ENCODE results near the gene MMRN1. TPM values are rescaled to one million over a fixed set of nuclear protein-coding genes. Genes with fewer than 3 reads are reported as not detected.

The MMRN1 gene
- total and polyA plus RNA-seq, 2 of the 8 experiments (the other 6 are each of a cell fraction or from before 2014, with no cell fraction given) = not detected

GRCh38 chr4:89904524-89904923 is 9.9 kb downstream of the MMRN1 start:
- H2AK5ac ChIP-seq (ENCODE audit: low read depth, low read length) = no peak overlapping the region
- H4K8ac ChIP-seq (ENCODE audit: extremely low read depth, insufficient read depth, low read length) = no peak overlapping the region
- H4K5ac ChIP-seq (ENCODE audit: insufficient read length, low read depth, low read length) = no peak overlapping the region
- no peak overlapping the region for H3K9ac ChIP-seq (replicated peaks in 1 of 4; ENCODE audit: extremely low read depth in 1 of 4, low read depth in 3 of 4, low read length in 3 of 4)
- no peaks in the 10 kb centered on the region for H3K79me2 ChIP-seq (ENCODE audit: control insufficient read depth in 1 of 2, insufficient read depth in 2 of 2, low read length in 2 of 2)
- no peak overlapping the region for H2BK12ac ChIP-seq (ENCODE audit: low read depth, low read length)
- no peaks in the 10 kb centered on the region for H3K79me1 ChIP-seq (ENCODE audit: low read depth, low read length)
- no peaks in the 10 kb centered on the region for H3K4me1 ChIP-seq (replicated peaks in 1 of 4; ENCODE audit: control insufficient read depth in 3 of 4, insufficient read depth in 4 of 4, low read length in 3 of 4)
- no peak for FAIRE-seq
- no peak overlapping the region for H3K27ac ChIP-seq (ENCODE audit: low read depth, low read length)
- no peak overlapping the region for H2BK5ac ChIP-seq (ENCODE audit: low read depth, low read length)
- no peak overlapping the region for H2BK15ac ChIP-seq (ENCODE audit: low read length)
- no peak overlapping the region for H3K4ac ChIP-seq (replicated peaks; ENCODE audit: insufficient read length, low read depth, low read length)
- CTCF ChIA-PET (ENCODE audit: partially characterized antibody) = no interaction called here
- H3K4me2 ChIP-seq (ENCODE audit: insufficient read depth in 1 of 2, low read depth in 2 of 2, low read length in 2 of 2) = no peak overlapping the region
- no peak overlapping the region for H3K14ac ChIP-seq (ENCODE audit: insufficient read length)
- H3K36me3 ChIP-seq (ENCODE audit: control insufficient read depth in 2 of 4, insufficient read depth in 4 of 4, low read length in 3 of 4) = no peaks in the 10 kb centered on the region
- H2BK120ac ChIP-seq (replicated peaks; ENCODE audit: low read depth, low read length) = no peak overlapping the region
- H2AFZ ChIP-seq (ENCODE audit: low read length) = no peak overlapping the region
- H3K9me3 ChIP-seq (ENCODE audit: insufficient read depth in 2 of 2, low read depth in 1 of 2, low read length in 1 of 2) = no peaks in the 10 kb centered on the region
- 89% methylated on average over 3 of the region's 3 CpGs; no CpG with 5 or more reads in 1 of the 2 experiments for WGBS, 2 experiments (ENCODE audit: extremely low coverage in 1 of 2, insufficient coverage in 1 of 2, insufficient read length in 1 of 2, insufficient replicate concordance in 2 of 2, low coverage in 1 of 2, low lambda C conversion rate in 2 of 2, missing lambda C conversion rate in 1 of 2)
- H3K23me2 ChIP-seq (ENCODE audit: low read depth, low read length) = no peaks in the 10 kb centered on the region
- TF ChIP-seq CHD1 (IDR thresholded peaks at IDR 0.05; ENCODE audit: low read depth, low read length) = no peak
- no peak for TF ChIP-seq BRCA1 (IDR thresholded peaks at IDR 0.05; ENCODE audit: low read depth, low read length)
- TF ChIP-seq ZNF274 (IDR thresholded peaks at IDR 0.05; ENCODE audit: borderline replicate concordance, extremely low read depth, low read length) = no peak
- TF ChIP-seq PHF8 (conservative IDR thresholded peaks at IDR 0.05; ENCODE audit: low read depth, low read length) = no peak
- TF ChIP-seq NRF1 (IDR thresholded peaks at IDR 0.05; ENCODE audit: low read depth, low read length) = no peak
- no peak for TF ChIP-seq GABPA (IDR thresholded peaks at IDR 0.05; ENCODE audit: borderline replicate concordance, insufficient read depth, low read length)
- no peak overlapping the region for H4K91ac ChIP-seq (replicated peaks; ENCODE audit: insufficient read length, low read length)
- H2BK20ac ChIP-seq (ENCODE audit: low read length) = no peak overlapping the region
- no peak overlapping the region for H3K18ac ChIP-seq (ENCODE audit: extremely low read depth, low read length)
- H4K20me1 ChIP-seq (replicated peaks in 1 of 2; ENCODE audit: control insufficient read depth in 1 of 2, insufficient read depth in 2 of 2, low read length in 2 of 2) = no peaks in the 10 kb centered on the region
- H3K23ac ChIP-seq (ENCODE audit: insufficient read length) = no peak overlapping the region
- POLR2A ChIA-PET (ENCODE audit: partially characterized antibody) = no interaction called here
- H3K27me3 ChIP-seq (replicated peaks in 1 of 4; ENCODE audit: control insufficient read depth in 3 of 4, extremely low read depth in 1 of 4, insufficient read depth in 3 of 4, low read length in 3 of 4) = no peaks in the 10 kb centered on the region
- H3K56ac ChIP-seq (replicated peaks; ENCODE audit: insufficient read length, low read depth, low read length) = no peak overlapping the region
- no peak overlapping the region for H3K4me3 ChIP-seq (ENCODE audit: extremely low read depth in 1 of 4, insufficient read depth in 2 of 4, low read depth in 3 of 4, low read length in 4 of 4)
- DNase-seq (ENCODE audit: low read depth in 1 of 2, low spot score in 2 of 2) = no peak
